ENCODE data around the gene GJC3.
"Not testable (repeated sequence)": the region's sequence is repeated elsewhere in the genome, so short reads cannot be mapped to it uniquely, and the experiment has no call there.

The GJC3 gene

GRCh38 chr7:99893280-99893679 lies 36.1 kb downstream of the GJC3 start:
- H3K4me3 ChIP-seq (ENCODE audit: low read depth, low read length), result no peak overlapping the region
- no peak for DNase-seq (ENCODE audit: low read depth)
- no peak for TF ChIP-seq CTCF (conservative IDR thresholded peaks at IDR 0.05; ENCODE audit: low read depth, low read length)

GRCh38 chr7:99890348-99890747 lies 39.1 kb downstream of the GJC3 start:
- not testable (repeated sequence) for H3K4me3 ChIP-seq (ENCODE audit: low read depth, low read length); DNase-seq (ENCODE audit: low read depth)

- H3K4me3 ChIP-seq (ENCODE audit: low read depth, low read length); DNase-seq (ENCODE audit: low read depth): not testable (repeated sequence)
These were observed 41.1 kb downstream of the GJC3 start for GRCh38 chr7:99888366-99888765.

GRCh38 chr7:99881370-99881769 lies 48.0 kb downstream of the GJC3 start:
- H3K4me3 ChIP-seq (ENCODE audit: low read depth, low read length), result no peak overlapping the region
- TF ChIP-seq CTCF (conservative IDR thresholded peaks at IDR 0.05; ENCODE audit: low read depth, low read length), result no peak

GRCh38 chr7:99876933-99877332 lies 52.5 kb downstream of the GJC3 start, which contains the start of gene OR2AE1:
OR2AE1 (minus strand) TSS chr7:99877033; CDS start chr7:99877033, 0 bp downstream.
- no peak for TF ChIP-seq CTCF (conservative IDR thresholded peaks at IDR 0.05; ENCODE audit: low read depth, low read length)

More at GRCh38 chr7:99881370-99881769, 48.0 kb downstream of the GJC3 start:
- no peak for DNase-seq (ENCODE audit: low read depth)

GRCh38 chr7:99876491-99876890 lies 52.9 kb downstream of the GJC3 start:
- no peak for DNase-seq (ENCODE audit: low read depth)
- TF ChIP-seq CTCF (conservative IDR thresholded peaks at IDR 0.05; ENCODE audit: low read depth, low read length), result no peak
- H3K4me3 ChIP-seq (ENCODE audit: low read depth, low read length), result no peak overlapping the region

More at GRCh38 chr7:99876933-99877332, 52.5 kb downstream of the GJC3 start, which contains the start of gene OR2AE1:
- no peak within 1 kb of the TSS for H3K4me3 ChIP-seq (ENCODE audit: low read depth, low read length)
- DNase-seq (ENCODE audit: low read depth), result no peak

Measured in choroid plexus epithelial cell (primary cell).